Astrocyte (in vitro differentiated cells and primary cell): ENCODE measurements around the gene KCNQ4. TPM values are rescaled to one million over a fixed set of nuclear protein-coding genes. Genes with fewer than 3 reads are reported as not detected.

ENCODE experiments used
- DNase-seq: peaks from one replicate; pipeline ENCODE4 v3.0.0-alpha.2; 2010; ENCODE audit warnings: low read depth
- FAIRE-seq: peaks from 2 replicates; lab custom pipeline; 2011; peaks lifted over from hg19 to GRCh38; lab: Jason Lieb, UNC
- H2AFZ ChIP-seq: 2 replicates; pipeline ENCODE4 v1.6.0; 2012; ENCODE audit warnings: low read depth, low read length, inconsistent platforms
- H3K27ac ChIP-seq: 2 replicates; pipeline ENCODE4 v1.5.1; 2011; ENCODE audit warnings: low read depth, low read length, inconsistent platforms
- H3K27me3 ChIP-seq: 2 replicates; pipeline ENCODE4 v1.6.0; 2011; ENCODE audit warnings: low read length, inconsistent platforms; ENCODE audit not compliant: insufficient read depth
- H3K36me3 ChIP-seq: 2 replicates; pipeline ENCODE4 v1.5.1; 2011; ENCODE audit warnings: low read length, inconsistent platforms; ENCODE audit not compliant: insufficient read depth
- H3K4me1 ChIP-seq: 2 replicates; pipeline ENCODE4 v1.5.1; 2011; ENCODE audit warnings: low read length, inconsistent platforms; ENCODE audit not compliant: insufficient read depth
- H3K4me2 ChIP-seq: 2 replicates; pipeline ENCODE4 v1.6.0; 2012; ENCODE audit warnings: low read length, inconsistent platforms
- H3K4me3 ChIP-seq: 2 replicates; pipeline ENCODE4 v1.5.1; 2011; ENCODE audit warnings: low read depth, mild to moderate bottlenecking, low read length, inconsistent platforms; ENCODE audit not compliant: insufficient read depth
- H3K79me2 ChIP-seq: 2 replicates; pipeline ENCODE4 v1.6.0; 2012; ENCODE audit warnings: mild to moderate bottlenecking, low read length, inconsistent platforms; ENCODE audit not compliant: insufficient read depth
- H3K9ac ChIP-seq: 2 replicates; pipeline ENCODE4 v1.6.0; 2012; ENCODE audit warnings: mild to moderate bottlenecking, low read length, inconsistent platforms
- H3K9me3 ChIP-seq: 2 replicates; pipeline ENCODE4 v1.5.1; 2012; ENCODE audit warnings: low read depth, mild to moderate bottlenecking, low read length, inconsistent platforms; ENCODE audit not compliant: insufficient read depth
- H4K20me1 ChIP-seq: 2 replicates; pipeline ENCODE4 v1.6.0; 2012; ENCODE audit warnings: low read length, inconsistent platforms; ENCODE audit not compliant: insufficient read depth
- H3K27ac Mint-ChIP-seq: one replicate; pipeline ENCODE4 v1.8.0; 2021; ENCODE audit warnings: mild to moderate bottlenecking, mixed read lengths; ENCODE audit not compliant: unreplicated experiment
- H3K27me3 Mint-ChIP-seq: one replicate; pipeline ENCODE4 v1.8.0; 2021; ENCODE audit warnings: low read depth, mixed read lengths; ENCODE audit not compliant: unreplicated experiment
- H3K36me3 Mint-ChIP-seq: one replicate; pipeline ENCODE4 v1.8.0; 2021; ENCODE audit warnings: low read depth, mixed read lengths; ENCODE audit not compliant: unreplicated experiment
- H3K4me1 Mint-ChIP-seq: one replicate; pipeline ENCODE4 v1.8.0; 2021; ENCODE audit warnings: low read depth, mixed read lengths; ENCODE audit not compliant: unreplicated experiment
- H3K4me3 Mint-ChIP-seq: one replicate; pipeline ENCODE4 v1.8.0; 2021; ENCODE audit warnings: mild to moderate bottlenecking, moderate library complexity, mixed read lengths; ENCODE audit not compliant: unreplicated experiment
- H3K9me3 Mint-ChIP-seq: one replicate; pipeline ENCODE4 v1.8.0; 2021; ENCODE audit warnings: mild to moderate bottlenecking, mixed read lengths; ENCODE audit not compliant: unreplicated experiment
- CTCF ChIP-seq: IDR thresholded peaks from 2 replicates; pipeline ENCODE4 v1.5.1; 2011; ENCODE audit warnings: low read depth, mild to moderate bottlenecking, inconsistent platforms, low read length, moderate library complexity; ENCODE audit not compliant: insufficient read depth
- EZH2 ChIP-seq: IDR thresholded peaks from 2 replicates; pipeline ENCODE4 v1.6.1; 2012; ENCODE audit warnings: mild to moderate bottlenecking, low read length, inconsistent platforms; ENCODE audit not compliant: insufficient read depth
- total RNA-seq: library from RNA; stranded (reverse); gene quantifications from 2 replicates; pipeline ENCODE4 v1.2.1, GENCODE V29; 2021

The KCNQ4 gene
- total RNA-seq, 1 donor from 2014 or later = 0.89 TPM

- Histone ChIP-seq H3K4me1 (no peaks in the 10 kb centered on the region), H3K36me3 (no peaks in the 10 kb centered on the region), H3K27me3 (peaks cover 4% of the 10 kb centered on the region), H3K4me2 (no peak overlapping the region), H3K4me3 (no peak overlapping the region), H3K79me2 (no peaks in the 10 kb centered on the region), H3K27ac (no peak overlapping the region), H3K9ac (no peak overlapping the region), H3K9me3 (no peaks in the 10 kb centered on the region), H4K20me1 (no peaks in the 10 kb centered on the region), H2AFZ (no peak overlapping the region)
- Mint-ChIP-seq H3K4me3 (no peak overlapping the region), H3K36me3 (peaks cover 1% of the 10 kb centered on the region), H3K9me3 (peaks cover 11% of the 10 kb centered on the region), H3K4me1 (no peaks in the 10 kb centered on the region), H3K27me3 (peaks cover 11% of the 10 kb centered on the region), H3K27ac (no peak overlapping the region)
- FAIRE-seq (no peak), DNase-seq (no peak)
- no peak for TF ChIP-seq EZH2
Measured at GRCh38 chr1:40844887-40845878, 61.6 kb downstream of the KCNQ4 start.

GRCh38 chr1:40845895-40846294, 62.3 kb downstream of the KCNQ4 start:
- Histone ChIP-seq H3K79me2 (no peaks in the 10 kb centered on the region), H3K4me3 (no peak overlapping the region), H3K9me3 (no peaks in the 10 kb centered on the region), H3K27me3 (peaks cover 4% of the 10 kb centered on the region), H3K4me2 (no peak overlapping the region), H4K20me1 (no peaks in the 10 kb centered on the region), H3K36me3 (no peaks in the 10 kb centered on the region), H3K4me1 (no peaks in the 10 kb centered on the region), H3K9ac (no peak overlapping the region), H3K27ac (no peak overlapping the region), H2AFZ (no peak overlapping the region)
- Mint-ChIP-seq H3K4me1 (no peaks in the 10 kb centered on the region), H3K27me3 (peaks cover 15% of the 10 kb centered on the region), H3K27ac (no peak overlapping the region), H3K36me3 (peaks cover 1% of the 10 kb centered on the region), H3K9me3 (peaks cover 11% of the 10 kb centered on the region), H3K4me3 (no peak overlapping the region)
- FAIRE-seq (no peak), DNase-seq (no peak)
- TF ChIP-seq CTCF (no peak), EZH2 (no peak)

- FAIRE-seq = no peak
- no peaks in the 10 kb centered on the region for H3K36me3 Mint-ChIP-seq
- H4K20me1 ChIP-seq = no peaks in the 10 kb centered on the region
- H3K27ac ChIP-seq = no peak overlapping the region
- H3K4me1 Mint-ChIP-seq = no peaks in the 10 kb centered on the region
- H3K79me2 ChIP-seq = no peaks in the 10 kb centered on the region
- no peak overlapping the region for H2AFZ ChIP-seq
- TF ChIP-seq EZH2 (no peak), CTCF (no peak)
- no peak overlapping the region for H3K4me2 ChIP-seq
- H3K36me3 ChIP-seq = no peaks in the 10 kb centered on the region
- DNase-seq = no peak
- H3K4me1 ChIP-seq = no peaks in the 10 kb centered on the region
- H3K9me3 Mint-ChIP-seq = peaks cover 9% of the 10 kb centered on the region
- peaks cover 22% of the 10 kb centered on the region for H3K27me3 Mint-ChIP-seq
- H3K27ac Mint-ChIP-seq = no peak overlapping the region
- no peaks in the 10 kb centered on the region for H3K9me3 ChIP-seq
- H3K9ac ChIP-seq = no peak overlapping the region
- no peaks in the 10 kb centered on the region for H3K27me3 ChIP-seq
- no peak overlapping the region for H3K4me3 Mint-ChIP-seq
- H3K4me3 ChIP-seq = no peak overlapping the region
Measured at GRCh38 chr1:40847023-40847745, 63.6 kb downstream of the KCNQ4 start.
